IMR-90 (cell line): ENCODE measurements around the gene MGAT5B. TPM values are rescaled to one million over a fixed set of nuclear protein-coding genes. Genes with fewer than 3 reads are reported as not detected.

ENCODE experiments used
- ATAC-seq: fragments of 200-7000 bp; cut with Tn5 transposase; 2 replicates; pipeline ENCODE4 v1.9.1; 2020; ENCODE audit warnings: low read depth, mild to moderate bottlenecking, moderate library complexity
- BruUV-seq: library from RNA; stranded (reverse); fragments of 400-500 nt; replicated peaks from 2 replicates; lab custom pipeline; 2021; lab: Mats Ljungman, UMichigan
- CTCF ChIA-PET: fragments of 300-600 bp; formaldehyde crosslinking; extraction: SDS; loops from one replicate; lab custom pipeline; 2021; ENCODE audit warnings: antibody characterized with exemption; lab: Yijun Ruan, JAX
- POLR2A ChIA-PET: fragments of 300-600 bp; sonication (Branson Sonifier 250); formaldehyde crosslinking; loops from one replicate; lab custom pipeline; 2022; ENCODE audit warnings: antibody characterized with exemption; ENCODE audit not compliant: unreplicated experiment; lab: Charles Lee
- DNase-seq: peaks from one replicate; pipeline ENCODE4 v3.0.0; 2013
- H2AFZ ChIP-seq: replicated peaks from 2 replicates; pipeline ENCODE3; 2013; ENCODE audit warnings: low read length, mild to moderate bottlenecking; ENCODE audit not compliant: poor library complexity
- H2AK5ac ChIP-seq: 2 replicates; pipeline ENCODE4 v1.6.1; 2013; ENCODE audit warnings: low read depth, low read length, inconsistent platforms
- H2AK9ac ChIP-seq: replicated peaks from 2 replicates; pipeline ENCODE3; 2013; ENCODE audit warnings: mild to moderate bottlenecking, low read depth, low read length, moderate library complexity; ENCODE audit not compliant: poor library complexity
- H2BK120ac ChIP-seq: 2 replicates; pipeline ENCODE4 v1.6.1; 2013; ENCODE audit warnings: low read depth, low read length, inconsistent platforms
- H2BK15ac ChIP-seq: 3 replicates; pipeline ENCODE4 v1.6.1; 2013; ENCODE audit warnings: low read depth, low read length, inconsistent platforms
- H2BK20ac ChIP-seq: 2 replicates; pipeline ENCODE4 v1.6.1; 2013; ENCODE audit warnings: low read depth, mild to moderate bottlenecking, inconsistent platforms, low read length, moderate library complexity
- H2BK5ac ChIP-seq: 2 replicates; pipeline ENCODE4 v1.6.1; 2013; ENCODE audit warnings: mild to moderate bottlenecking, low read depth, low read length, inconsistent platforms; ENCODE audit not compliant: poor library complexity, severe bottlenecking
- H3K14ac ChIP-seq: replicated peaks from 2 replicates; pipeline ENCODE4 v1.6.1; 2013; ENCODE audit warnings: low read depth, low read length, inconsistent platforms
- H3K18ac ChIP-seq: 2 replicates; pipeline ENCODE4 v1.6.1; 2013; ENCODE audit warnings: low read depth, low read length, control low read depth
- H3K23ac ChIP-seq: 2 replicates; pipeline ENCODE4 v1.6.1; 2013; ENCODE audit warnings: low read depth, low read length, inconsistent platforms
- H3K27ac ChIP-seq: 2 replicates; pipeline ENCODE4 v1.5.1; 2013; ENCODE audit warnings: mild to moderate bottlenecking, control low read depth, low read length; ENCODE audit not compliant: insufficient read depth
- H3K27me3 ChIP-seq: 2 replicates; pipeline ENCODE4 v1.6.1; 2013; ENCODE audit warnings: low read length; ENCODE audit not compliant: control insufficient read depth, insufficient read depth
- H3K36me3 ChIP-seq: 2 replicates; pipeline ENCODE4 v1.6.1; 2013; ENCODE audit warnings: low read length, mixed read lengths; ENCODE audit not compliant: control insufficient read depth, insufficient read depth
- H3K4ac ChIP-seq: 2 replicates; pipeline ENCODE4 v1.6.1; 2013; ENCODE audit warnings: low read depth, low read length, inconsistent platforms
- H3K4me1 ChIP-seq: 2 replicates; pipeline ENCODE4 v1.6.1; 2013; ENCODE audit warnings: low read length, mixed read lengths; ENCODE audit not compliant: control insufficient read depth, insufficient read depth
- H3K4me2 ChIP-seq: 2 replicates; pipeline ENCODE4 v1.6.1; 2013; ENCODE audit warnings: low read depth, mild to moderate bottlenecking, control low read depth, low read length, moderate library complexity
- H3K4me3 ChIP-seq: 2 replicates; pipeline ENCODE4 v1.5.1; 2013; ENCODE audit warnings: low read depth, mild to moderate bottlenecking, control low read depth, low read length, moderate library complexity; ENCODE audit not compliant: insufficient read depth
- H3K56ac ChIP-seq: 2 replicates; pipeline ENCODE4 v1.6.1; 2013; ENCODE audit warnings: low read length, inconsistent platforms; ENCODE audit not compliant: insufficient read depth; ENCODE audit errors: extremely low read depth
- H3K79me1 ChIP-seq, 2 experiments: 2 replicates each; pipeline ENCODE4 v1.6.1; 2013; ENCODE audit warnings: low read length in 2 of 2, inconsistent platforms in 1 of 2, low read depth in 1 of 2
- H3K9ac ChIP-seq: 2 replicates; pipeline ENCODE4 v1.6.1; 2013; ENCODE audit warnings: low read depth, low read length, control low read depth
- H3K9me1 ChIP-seq: 2 replicates; pipeline ENCODE4 v1.6.1; 2013; ENCODE audit warnings: low read length, inconsistent platforms; ENCODE audit not compliant: insufficient read depth
- H3K9me3 ChIP-seq: 2 replicates; pipeline ENCODE4 v1.6.1; 2013; ENCODE audit warnings: low read length; ENCODE audit not compliant: control insufficient read depth, insufficient read depth
- H4K20me1 ChIP-seq: 2 replicates; pipeline ENCODE4 v1.6.1; 2013; ENCODE audit warnings: low read length, inconsistent platforms; ENCODE audit not compliant: insufficient read depth
- H4K5ac ChIP-seq: 2 replicates; pipeline ENCODE4 v1.6.1; 2013; ENCODE audit warnings: mild to moderate bottlenecking, low read depth, low read length, control low read depth
- H4K8ac ChIP-seq, 2 experiments: 2 replicates each; pipeline ENCODE4 v1.6.1; 2013; ENCODE audit warnings: low read depth in 2 of 2, low read length in 2 of 2, control low read depth in 1 of 2, inconsistent platforms in 1 of 2
- H4K91ac ChIP-seq: 2 replicates; pipeline ENCODE4 v1.6.1; 2013; ENCODE audit warnings: low read depth, low read length, inconsistent platforms; ENCODE audit not compliant: insufficient read depth
- MAZ ChIP-seq: IDR thresholded peaks from 2 replicates; pipeline ENCODE4 v1.6.1; 2012; ENCODE audit warnings: low read depth, mild to moderate bottlenecking, low read length, improper control_type of control experiment, moderate library complexity, borderline replicate concordance
- WGBS, 2 experiments: methylation state at CpG; one replicate each; pipeline versions ENCODE4 v1.1.5 to v1.1.7; 2013; ENCODE audit warnings: missing lambda C conversion rate in 2 of 2; ENCODE audit not compliant: insufficient read length in 1 of 2; ENCODE audit errors: extremely low coverage in 2 of 2; 5-methylcytosine and 5-hydroxymethylcytosine counted together
- dilution Hi-C: fragments of 300-500 bp; cut with HindIII; formaldehyde crosslinking; loops from one replicate; pipeline ENCODE4 v1.14.3; 2018; ENCODE audit warnings: low sequenced_read_pairs; ENCODE audit not compliant: unreplicated experiment
- in situ Hi-C: fragments of 300-500 bp; cut with MboI; formaldehyde crosslinking; loops from 3 replicates; pipeline ENCODE4 v1.14.3; 2019; ENCODE audit warnings: low sequenced_read_pairs, inconsistent platforms, mixed read lengths
- intact Hi-C: fragments of 100-400 bp; cut with micrococcal nuclease; formaldehyde crosslinking; loops from 2 replicates; pipeline ENCODE4 v1.10.0; 2022
- polyA plus RNA-seq, 3 experiments: library from polyadenylated mRNA; depleted of rRNA; stranded (reverse); fragments of >200 nt; gene quantifications; 2 replicates each; pipeline ENCODE4 v1.2.3, GENCODE V29; 2012; ENCODE audit warnings: low replicate concordance in 1 of 3
- total RNA-seq: library from RNA; depleted of rRNA; stranded (reverse); fragments of >200 nt; gene quantifications from 2 replicates; pipeline ENCODE4 v1.2.3, GENCODE V29; 2012

The MGAT5B gene
- total and polyA plus RNA-seq, 2 of the 4 experiments (the other 2 are of a cell fraction): 0.54 to 2.0 TPM

DNA sequence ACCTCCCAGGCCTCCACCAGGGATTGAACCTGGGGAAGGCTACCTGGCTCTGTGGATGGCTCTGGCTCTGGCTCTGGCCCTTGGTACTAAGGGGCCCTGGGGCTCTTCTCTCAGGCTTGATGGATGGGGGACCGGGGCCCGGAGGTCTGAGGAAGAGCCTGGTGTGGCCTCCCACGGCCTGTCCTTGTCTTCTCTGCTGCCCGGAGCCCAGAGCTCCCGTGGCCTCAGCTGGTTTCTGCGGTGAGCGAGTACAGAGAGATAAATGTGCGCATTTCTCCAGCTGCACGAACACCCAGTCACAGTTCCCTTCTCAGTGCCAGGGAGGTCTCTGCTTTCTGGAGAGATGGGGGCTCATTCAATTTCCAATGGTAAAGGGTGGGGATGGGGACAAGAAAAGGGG lies 9.2 kb downstream of the MGAT5B start:
- Histone ChIP-seq H2BK120ac (no peak overlapping the region), H3K27ac (no peak overlapping the region), H3K18ac (no peak overlapping the region), H3K36me3 (no peaks in the 10 kb centered on the region), H3K9me1 (peaks cover 10% of the 10 kb centered on the region), H3K4me3 (no peak overlapping the region), H2AFZ (no peak overlapping the region), H3K79me1 (no peaks in the 10 kb centered on the region), H3K56ac (no peak overlapping the region), H4K20me1 (no peaks in the 10 kb centered on the region; the same call in 1 of the 2 replicates), H4K91ac (no peak overlapping the region), H2AK9ac (no peak overlapping the region), H4K5ac (no peak overlapping the region), H2BK15ac (no peak overlapping the region), H2BK5ac (no peak overlapping the region), H3K4ac (no peak overlapping the region), H3K9me3 (no peaks in the 10 kb centered on the region; the same call in 1 of the 2 replicates), H3K4me2 (no peak overlapping the region), H3K4me1 (peaks cover 11% of the 10 kb centered on the region), H2BK20ac (no peak overlapping the region), H3K23ac (no peak overlapping the region), H2AK5ac (no peak overlapping the region), H3K9ac (no peak overlapping the region), H3K27me3 (peaks cover 26% of the 10 kb centered on the region), H4K8ac (no peak overlapping the region), H3K14ac (no peak overlapping the region)
- ChIA-PET CTCF (no interaction called here), POLR2A (no interaction called here)
- intact Hi-C loops: no loop called here
- no CpG with 5 or more reads among the region's 9 CpGs for WGBS, 2 experiments
- no peak for TF ChIP-seq MAZ
- in situ Hi-C loops: no loop called here
- ATAC-seq: no peak
- dilution Hi-C loops: no loop called here
- DNase-seq: no peak
- BruUV-seq: no TSS peak
